ENCODE data around the gene PSD4. TPM values are rescaled to one million over a fixed set of nuclear protein-coding genes. Genes with fewer than 3 reads are reported as not detected.

Gene PSD4
- polyA plus RNA-seq, 1 of the 3 experiments (the other 2 are of a cell fraction): 0.35 TPM

DNA sequence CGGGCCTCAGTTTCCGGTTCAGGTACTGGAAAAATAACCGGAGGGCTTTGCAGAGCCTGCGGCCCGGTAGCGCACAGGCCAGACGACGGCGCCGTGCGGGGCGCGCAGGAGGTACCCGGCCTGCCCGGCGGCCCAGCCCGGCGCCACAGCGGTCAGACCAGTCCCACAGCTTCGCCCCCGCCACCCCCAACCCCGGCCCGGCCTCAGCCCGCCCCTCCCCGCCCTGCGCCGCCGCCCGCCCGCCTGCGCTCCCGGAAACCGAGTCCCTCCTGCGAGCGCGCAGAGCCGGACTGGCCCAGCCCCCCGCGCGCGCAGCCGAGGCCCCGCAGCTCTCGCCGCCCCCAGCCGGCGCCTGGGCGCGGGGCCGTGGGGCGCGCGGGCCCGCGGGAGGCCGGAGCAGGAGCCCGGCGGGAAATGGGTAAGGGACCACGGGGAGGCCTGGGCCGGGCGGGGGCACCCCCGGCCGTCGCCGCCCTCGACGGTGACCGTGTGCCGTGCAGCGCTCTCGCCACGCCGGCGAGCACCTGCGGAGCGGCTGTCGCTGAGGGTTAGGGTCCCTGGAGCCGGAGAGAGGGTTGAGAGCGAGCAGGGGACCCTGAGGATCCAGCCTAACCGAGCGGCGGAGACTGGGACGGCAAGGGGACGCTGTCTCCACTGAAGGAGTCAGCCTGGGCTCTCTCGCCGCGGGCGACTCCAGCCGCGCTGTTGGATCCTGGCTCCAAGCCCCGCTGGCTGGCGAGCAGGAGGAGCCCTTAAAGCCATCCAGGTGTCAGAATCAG, 16.5 kb upstream of the PSD4 start:
- DNase-seq: peak; percentile 44
- Histone ChIP-seq H3K4me2 (no peak overlapping the region), H3K4me3 (ENCODE audit: low read depth in 2 of 2, low read length in 1 of 2) (no peak overlapping the region), H3K36me3 (replicated peaks in 1 of 2; ENCODE audit: control insufficient read depth in 1 of 2, insufficient read depth in 2 of 2, low read length in 1 of 2) (no peaks in the 10 kb centered on the region), H4K20me1 (ENCODE audit: insufficient read depth) (no peaks in the 10 kb centered on the region), H3K9me2 (no peaks in the 10 kb centered on the region), H2AFZ (ENCODE audit: low read depth) (no peak overlapping the region; the same call in 1 of the 2 replicates), H3K79me2 (ENCODE audit: insufficient read depth) (no peaks in the 10 kb centered on the region), H3K27me3 (ENCODE audit: insufficient read depth) (peaks cover 35% of the 10 kb centered on the region; the same call in 1 of the 2 replicates), H3K9ac (no peak overlapping the region), H3F3A (replicated peaks; ENCODE audit: insufficient read depth) (no peaks in the 10 kb centered on the region), H3K27ac (ENCODE audit: low read depth in 2 of 2, low read length in 1 of 2) (no peak overlapping the region), H3K9me3 (no peaks in the 10 kb centered on the region), H3K4me1 (ENCODE audit: control insufficient read depth in 1 of 2, insufficient read depth in 2 of 2, low read depth in 1 of 2, low read length in 1 of 2) (no peaks in the 10 kb centered on the region)
- 16% methylated on average over 23 of the region's 92 CpGs for WGBS (ENCODE audit: low lambda C conversion rate)
- ChIA-PET POLR2A (no interaction called here), CTCF (interaction anchor here (1.3 to 3.2 kb wide), 4 partner anchors 19 to 233 kb away, joined by 3 to 16 read pairs (median 8); no protein-coding TSS in a partner anchor)
- TF ChIP-seq NRF1 (IDR thresholded peaks at IDR 0.05; ENCODE audit: low read depth, low read length) (no peak), EZH2phosphoT487 (IDR thresholded peaks at IDR 0.05; ENCODE audit: borderline replicate concordance, low read depth) (no peak), JUND (IDR thresholded peaks at IDR 0.05) (no peak), TAF1 (IDR thresholded peaks at IDR 0.05; ENCODE audit: borderline replicate concordance, low read depth, low read length) (no peak), RFX5 (IDR thresholded peaks at IDR 0.05; ENCODE audit: low read length) (no peak), GATA2 (CRISPR knock-in tag; IDR thresholded peaks at IDR 0.05) (no peak), FOXJ3 (CRISPR knock-in tag; IDR thresholded peaks at IDR 0.05) (no peak), MEF2A (IDR thresholded peaks at IDR 0.05; ENCODE audit: borderline replicate concordance, low read depth) (no peak), RXRA (IDR thresholded peaks at IDR 0.05; ENCODE audit: borderline replicate concordance, low read depth) (no peak), POLR2AphosphoS5 (IDR thresholded peaks at IDR 0.05; ENCODE audit: low read depth, low read length) (no peak), ELF1 (IDR thresholded peaks at IDR 0.05) (no peak), RAD21 (IDR thresholded peaks at IDR 0.05; ENCODE audit: low read length) (no peak), EP300 (IDR thresholded peaks at IDR 0.05; ENCODE audit: borderline replicate concordance in 1 of 2, low read depth in 1 of 2, low read length in 1 of 2) (no peak), NFIC (IDR thresholded peaks at IDR 0.05; ENCODE audit: borderline replicate concordance) (no peak), TCF12 (IDR thresholded peaks at IDR 0.05) (no peak), FOXM1 (IDR thresholded peaks at IDR 0.05; ENCODE audit: low read depth) (no peak)
- TF ChIP-seq, protein P1, sequence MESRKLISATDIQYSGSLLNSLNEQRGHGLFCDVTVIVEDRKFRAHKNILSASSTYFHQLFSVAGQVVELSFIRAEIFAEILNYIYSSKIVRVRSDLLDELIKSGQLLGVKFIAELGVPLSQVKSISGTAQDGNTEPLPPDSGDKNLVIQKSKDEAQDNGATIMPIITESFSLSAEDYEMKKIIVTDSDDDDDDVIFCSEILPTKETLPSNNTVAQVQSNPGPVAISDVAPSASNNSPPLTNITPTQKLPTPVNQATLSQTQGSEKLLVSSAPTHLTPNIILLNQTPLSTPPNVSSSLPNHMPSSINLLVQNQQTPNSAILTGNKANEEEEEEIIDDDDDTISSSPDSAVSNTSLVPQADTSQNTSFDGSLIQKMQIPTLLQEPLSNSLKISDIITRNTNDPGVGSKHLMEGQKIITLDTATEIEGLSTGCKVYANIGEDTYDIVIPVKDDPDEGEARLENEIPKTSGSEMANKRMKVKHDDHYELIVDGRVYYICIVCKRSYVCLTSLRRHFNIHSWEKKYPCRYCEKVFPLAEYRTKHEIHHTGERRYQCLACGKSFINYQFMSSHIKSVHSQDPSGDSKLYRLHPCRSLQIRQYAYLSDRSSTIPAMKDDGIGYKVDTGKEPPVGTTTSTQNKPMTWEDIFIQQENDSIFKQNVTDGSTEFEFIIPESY (IDR thresholded peaks at IDR 0.05; ENCODE audit: borderline replicate concordance, low read depth): no peak
- TF ChIP-seq, protein P2, sequence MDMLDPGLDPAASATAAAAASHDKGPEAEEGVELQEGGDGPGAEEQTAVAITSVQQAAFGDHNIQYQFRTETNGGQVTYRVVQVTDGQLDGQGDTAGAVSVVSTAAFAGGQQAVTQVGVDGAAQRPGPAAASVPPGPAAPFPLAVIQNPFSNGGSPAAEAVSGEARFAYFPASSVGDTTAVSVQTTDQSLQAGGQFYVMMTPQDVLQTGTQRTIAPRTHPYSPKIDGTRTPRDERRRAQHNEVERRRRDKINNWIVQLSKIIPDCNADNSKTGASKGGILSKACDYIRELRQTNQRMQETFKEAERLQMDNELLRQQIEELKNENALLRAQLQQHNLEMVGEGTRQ (IDR thresholded peaks at IDR 0.05; ENCODE audit: borderline replicate concordance, low read depth, low read length): no peak
- TF ChIP-seq, protein P3, sequence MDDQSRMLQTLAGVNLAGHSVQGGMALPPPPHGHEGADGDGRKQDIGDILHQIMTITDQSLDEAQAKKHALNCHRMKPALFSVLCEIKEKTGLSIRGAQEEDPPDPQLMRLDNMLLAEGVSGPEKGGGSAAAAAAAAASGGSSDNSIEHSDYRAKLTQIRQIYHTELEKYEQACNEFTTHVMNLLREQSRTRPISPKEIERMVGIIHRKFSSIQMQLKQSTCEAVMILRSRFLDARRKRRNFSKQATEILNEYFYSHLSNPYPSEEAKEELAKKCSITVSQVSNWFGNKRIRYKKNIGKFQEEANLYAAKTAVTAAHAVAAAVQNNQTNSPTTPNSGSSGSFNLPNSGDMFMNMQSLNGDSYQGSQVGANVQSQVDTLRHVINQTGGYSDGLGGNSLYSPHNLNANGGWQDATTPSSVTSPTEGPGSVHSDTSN (IDR thresholded peaks at IDR 0.05): no peak
- TF ChIP-seq, protein P4, sequence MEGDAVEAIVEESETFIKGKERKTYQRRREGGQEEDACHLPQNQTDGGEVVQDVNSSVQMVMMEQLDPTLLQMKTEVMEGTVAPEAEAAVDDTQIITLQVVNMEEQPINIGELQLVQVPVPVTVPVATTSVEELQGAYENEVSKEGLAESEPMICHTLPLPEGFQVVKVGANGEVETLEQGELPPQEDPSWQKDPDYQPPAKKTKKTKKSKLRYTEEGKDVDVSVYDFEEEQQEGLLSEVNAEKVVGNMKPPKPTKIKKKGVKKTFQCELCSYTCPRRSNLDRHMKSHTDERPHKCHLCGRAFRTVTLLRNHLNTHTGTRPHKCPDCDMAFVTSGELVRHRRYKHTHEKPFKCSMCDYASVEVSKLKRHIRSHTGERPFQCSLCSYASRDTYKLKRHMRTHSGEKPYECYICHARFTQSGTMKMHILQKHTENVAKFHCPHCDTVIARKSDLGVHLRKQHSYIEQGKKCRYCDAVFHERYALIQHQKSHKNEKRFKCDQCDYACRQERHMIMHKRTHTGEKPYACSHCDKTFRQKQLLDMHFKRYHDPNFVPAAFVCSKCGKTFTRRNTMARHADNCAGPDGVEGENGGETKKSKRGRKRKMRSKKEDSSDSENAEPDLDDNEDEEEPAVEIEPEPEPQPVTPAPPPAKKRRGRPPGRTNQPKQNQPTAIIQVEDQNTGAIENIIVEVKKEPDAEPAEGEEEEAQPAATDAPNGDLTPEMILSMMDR (IDR thresholded peaks at IDR 0.05): no peak

All from SK-N-SH (cell line).